Measurements from ENCODE around the gene PTPN2. TPM values are rescaled to one million over a fixed set of nuclear protein-coding genes. Genes with fewer than 3 reads are reported as not detected.

PTPN2 gene
- total RNA-seq, 1 donor from 2014 or later = 25.9 TPM

- Histone ChIP-seq H3K4me1 (ENCODE audit: insufficient read depth, low read length) (peaks cover 14% of the 10 kb centered on the region), H3K79me2 (ENCODE audit: insufficient read depth, low read length) (no peaks in the 10 kb centered on the region), H3K9me3 (ENCODE audit: insufficient read depth, low read depth, low read length) (peaks cover 8% of the 10 kb centered on the region), H3K4me2 (ENCODE audit: low read length) (peak overlapping the region; percentile 66), H3K9ac (ENCODE audit: low read length) (no peak overlapping the region), H4K20me1 (ENCODE audit: insufficient read depth, low read length) (no peaks in the 10 kb centered on the region), H3K27me3 (ENCODE audit: insufficient read depth, low read length) (peaks cover 13% of the 10 kb centered on the region), H3K27ac (ENCODE audit: low read depth, low read length) (no peak overlapping the region), H3K36me3 (ENCODE audit: insufficient read depth, low read length) (no peaks in the 10 kb centered on the region), H3K4me3 (ENCODE audit: insufficient read depth, low read depth, low read length) (peak overlapping the region; percentile 24), H2AFZ (ENCODE audit: low read depth, low read length) (peak overlapping the region; percentile 8)
- Mint-ChIP-seq H3K4me1 (ENCODE audit: low read depth, unreplicated experiment) (no peaks in the 10 kb centered on the region), H3K9me3 (ENCODE audit: unreplicated experiment) (no peaks in the 10 kb centered on the region), H3K4me3 (ENCODE audit: unreplicated experiment) (no peak overlapping the region), H3K36me3 (ENCODE audit: low read depth, unreplicated experiment) (no peaks in the 10 kb centered on the region), H3K27ac (ENCODE audit: unreplicated experiment) (no peak overlapping the region), H3K27me3 (ENCODE audit: low read depth, unreplicated experiment) (peaks cover 6% of the 10 kb centered on the region)
- DNase-seq (ENCODE audit: low read depth) = peak; percentile 57
- TF ChIP-seq EZH2 (IDR thresholded peaks at IDR 0.05; ENCODE audit: insufficient read depth, low read length) = no peak
- TF ChIP-seq, protein P1, sequence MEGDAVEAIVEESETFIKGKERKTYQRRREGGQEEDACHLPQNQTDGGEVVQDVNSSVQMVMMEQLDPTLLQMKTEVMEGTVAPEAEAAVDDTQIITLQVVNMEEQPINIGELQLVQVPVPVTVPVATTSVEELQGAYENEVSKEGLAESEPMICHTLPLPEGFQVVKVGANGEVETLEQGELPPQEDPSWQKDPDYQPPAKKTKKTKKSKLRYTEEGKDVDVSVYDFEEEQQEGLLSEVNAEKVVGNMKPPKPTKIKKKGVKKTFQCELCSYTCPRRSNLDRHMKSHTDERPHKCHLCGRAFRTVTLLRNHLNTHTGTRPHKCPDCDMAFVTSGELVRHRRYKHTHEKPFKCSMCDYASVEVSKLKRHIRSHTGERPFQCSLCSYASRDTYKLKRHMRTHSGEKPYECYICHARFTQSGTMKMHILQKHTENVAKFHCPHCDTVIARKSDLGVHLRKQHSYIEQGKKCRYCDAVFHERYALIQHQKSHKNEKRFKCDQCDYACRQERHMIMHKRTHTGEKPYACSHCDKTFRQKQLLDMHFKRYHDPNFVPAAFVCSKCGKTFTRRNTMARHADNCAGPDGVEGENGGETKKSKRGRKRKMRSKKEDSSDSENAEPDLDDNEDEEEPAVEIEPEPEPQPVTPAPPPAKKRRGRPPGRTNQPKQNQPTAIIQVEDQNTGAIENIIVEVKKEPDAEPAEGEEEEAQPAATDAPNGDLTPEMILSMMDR (IDR thresholded peaks at IDR 0.05; ENCODE audit: insufficient read depth, low read depth, low read length) = no peak
- no peak for FAIRE-seq
Observed at GRCh38 chr18:12907258-12907925, 23.4 kb upstream of the PTPN2 start.

DNA sequence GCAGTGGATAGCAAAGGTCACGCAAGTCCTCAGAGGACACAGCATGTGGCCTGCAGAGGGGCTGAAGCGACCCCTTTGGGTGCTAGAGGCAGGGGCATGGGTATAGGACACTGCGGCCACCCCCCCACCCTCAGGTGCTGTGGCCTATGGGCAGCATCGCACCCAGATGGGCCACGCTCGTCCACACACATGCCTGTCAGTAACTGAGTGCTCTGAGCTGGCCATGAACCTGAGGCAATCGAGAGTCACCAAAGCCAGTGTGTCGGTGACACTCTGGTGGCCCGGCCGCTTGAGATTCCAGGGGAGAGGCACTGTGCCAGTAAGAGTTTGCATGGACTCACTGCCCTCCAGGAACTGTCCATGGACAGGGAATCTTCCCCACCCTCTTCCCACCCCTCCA is 22.7 kb upstream of the PTPN2 start:
- no peak for FAIRE-seq
- Histone ChIP-seq H3K9ac (ENCODE audit: low read length) (no peak overlapping the region), H3K9me3 (ENCODE audit: insufficient read depth, low read depth, low read length) (peaks cover 4% of the 10 kb centered on the region), H4K20me1 (ENCODE audit: insufficient read depth, low read length) (no peaks in the 10 kb centered on the region), H3K4me2 (ENCODE audit: low read length) (peak overlapping the region; percentile 66), H3K36me3 (ENCODE audit: insufficient read depth, low read length) (no peaks in the 10 kb centered on the region), H3K27me3 (ENCODE audit: insufficient read depth, low read length) (peaks cover 12% of the 10 kb centered on the region), H2AFZ (ENCODE audit: low read depth, low read length) (no peak overlapping the region), H3K4me3 (ENCODE audit: insufficient read depth, low read depth, low read length) (peak overlapping the region; percentile 24), H3K79me2 (ENCODE audit: insufficient read depth, low read length) (no peaks in the 10 kb centered on the region), H3K27ac (ENCODE audit: low read depth, low read length) (no peak overlapping the region), H3K4me1 (ENCODE audit: insufficient read depth, low read length) (peaks cover 14% of the 10 kb centered on the region)
- no peak for DNase-seq (ENCODE audit: low read depth)
- TF ChIP-seq, protein P1 (IDR thresholded peaks at IDR 0.05; ENCODE audit: insufficient read depth, low read depth, low read length) = no peak
- TF ChIP-seq EZH2 (IDR thresholded peaks at IDR 0.05; ENCODE audit: insufficient read depth, low read length) = no peak
- Mint-ChIP-seq H3K27ac (ENCODE audit: unreplicated experiment) (no peak overlapping the region), H3K4me3 (ENCODE audit: unreplicated experiment) (no peak overlapping the region), H3K36me3 (ENCODE audit: low read depth, unreplicated experiment) (no peaks in the 10 kb centered on the region), H3K4me1 (ENCODE audit: low read depth, unreplicated experiment) (no peaks in the 10 kb centered on the region), H3K9me3 (ENCODE audit: unreplicated experiment) (no peaks in the 10 kb centered on the region), H3K27me3 (ENCODE audit: low read depth, unreplicated experiment) (peaks cover 8% of the 10 kb centered on the region)

DNA sequence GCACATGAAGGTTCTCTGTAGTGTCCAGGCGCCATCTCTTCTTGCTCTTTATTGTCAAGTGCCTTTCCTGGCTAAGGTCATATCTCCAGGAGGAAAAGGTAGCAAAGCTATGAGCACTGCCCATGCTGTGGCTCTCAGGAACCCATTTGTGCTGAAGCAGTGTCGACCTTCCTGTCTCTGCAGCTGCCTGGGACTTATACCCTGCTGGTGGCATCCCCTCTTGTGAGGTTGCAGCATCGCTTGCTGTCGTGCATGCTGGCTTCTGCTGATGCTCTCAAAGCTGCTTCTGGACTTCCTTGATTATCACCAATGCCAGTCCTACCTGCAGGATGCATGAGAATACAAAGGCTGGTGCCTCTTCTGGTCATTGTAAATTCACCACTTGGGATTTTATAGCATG is 22.1 kb upstream of the PTPN2 start:
- TF ChIP-seq, protein P1 (IDR thresholded peaks at IDR 0.05; ENCODE audit: insufficient read depth, low read depth, low read length) = no peak
- TF ChIP-seq EZH2 (IDR thresholded peaks at IDR 0.05; ENCODE audit: insufficient read depth, low read length) = no peak
- Histone ChIP-seq H3K9me3 (ENCODE audit: insufficient read depth, low read depth, low read length) (no peaks in the 10 kb centered on the region), H3K4me1 (ENCODE audit: insufficient read depth, low read length) (peaks cover 10% of the 10 kb centered on the region), H3K4me2 (ENCODE audit: low read length) (no peak overlapping the region), H3K27me3 (ENCODE audit: insufficient read depth, low read length) (peaks cover 7% of the 10 kb centered on the region), H2AFZ (ENCODE audit: low read depth, low read length) (no peak overlapping the region), H3K9ac (ENCODE audit: low read length) (no peak overlapping the region), H3K27ac (ENCODE audit: low read depth, low read length) (no peak overlapping the region), H3K36me3 (ENCODE audit: insufficient read depth, low read length) (no peaks in the 10 kb centered on the region), H3K79me2 (ENCODE audit: insufficient read depth, low read length) (no peaks in the 10 kb centered on the region), H4K20me1 (ENCODE audit: insufficient read depth, low read length) (no peaks in the 10 kb centered on the region), H3K4me3 (ENCODE audit: insufficient read depth, low read depth, low read length) (no peak overlapping the region)
- Mint-ChIP-seq H3K27ac (ENCODE audit: unreplicated experiment) (no peak overlapping the region), H3K4me3 (ENCODE audit: unreplicated experiment) (no peak overlapping the region), H3K36me3 (ENCODE audit: low read depth, unreplicated experiment) (no peaks in the 10 kb centered on the region), H3K4me1 (ENCODE audit: low read depth, unreplicated experiment) (no peaks in the 10 kb centered on the region), H3K9me3 (ENCODE audit: unreplicated experiment) (no peaks in the 10 kb centered on the region), H3K27me3 (ENCODE audit: low read depth, unreplicated experiment) (peaks cover 8% of the 10 kb centered on the region)
- no peak for FAIRE-seq
- no peak for DNase-seq (ENCODE audit: low read depth)

All from astrocyte (in vitro differentiated cells and primary cell).